Thyroid gland (tissue), 4 donors: ENCODE results near the gene SRPK3. TPM values are rescaled to one million over a fixed set of nuclear protein-coding genes. Genes with fewer than 3 reads are reported as not detected.

ENCODE experiments used
- DNase-seq, 2 donors: peaks; one replicate each; pipeline ENCODE4 v3.0.0-alpha.2; 2019
- H3K27ac ChIP-seq, 3 donors: fragments of 200-600 bp; sonication (generic); 1 replicate in 2 of 3; 2 replicates in 1 of 3; pipeline ENCODE4 v1.5.1; 2016 to 2019; ENCODE audit warnings: mild to moderate bottlenecking in 1 of 3, moderate library complexity in 1 of 3
- H3K27me3 ChIP-seq: fragments of 200-600 bp; sonication (generic); one replicate; pipeline ENCODE4 v1.5.1; 2019
- H3K36me3 ChIP-seq, 2 donors: fragments of 200-600 bp; sonication (generic); one replicate each; pipeline ENCODE4 v1.5.1; 2016 to 2019
- H3K4me1 ChIP-seq, 2 donors: fragments of 200-600 bp; sonication (generic); one replicate each; pipeline ENCODE4 v1.5.1; 2017 to 2019
- H3K4me3 ChIP-seq, 3 donors: fragments of 200-600 bp; sonication (generic); replicated peaks in 1 of 3; 1 replicate in 2 of 3; 2 replicates in 1 of 3; pipeline ENCODE4 v1.5.1; 2016; ENCODE audit warnings: mild to moderate bottlenecking in 1 of 3
- H3K9me3 ChIP-seq: fragments of 200-600 bp; sonication (generic); one replicate; pipeline ENCODE4 v1.5.1; 2017
- POLR2A ChIP-seq, 2 donors: fragments of 450-650 bp; IDR thresholded peaks; one replicate each; pipeline ENCODE4 v1.6.1; 2017; ENCODE audit warnings: antibody characterized with exemption in 2 of 2, mild to moderate bottlenecking in 2 of 2, moderate library complexity in 1 of 2
- WGBS, 2 donors: methylation state at CpG; one replicate each; pipeline ENCODE4 v1.1.5; 2017; 5-methylcytosine and 5-hydroxymethylcytosine counted together
- intact Hi-C: fragments of 100-400 bp; cut with DNase I; formaldehyde crosslinking; loops from one replicate; pipeline ENCODE4 v1.15.1; 2023
- total RNA-seq, 4 donors: library from RNA; depleted of rRNA; stranded (reverse); fragments of >200 nt; gene quantifications; one replicate each; pipeline ENCODE4 v1.2.3, GENCODE V29; 2016
- TF ChIP-seq, protein P1 (sequence below), 6 experiments: fragments of 200-600 bp in 3 of 6; fragments of 450-650 bp in 3 of 6; sonication (generic) in 3 of 6; IDR thresholded peaks; one replicate each; pipeline ENCODE4 v1.5.1; 2016 to 2019; ENCODE audit warnings: antibody characterized with exemption in 6 of 6, mild to moderate bottlenecking in 2 of 6, inconsistent platforms in 1 of 6, moderate library complexity in 1 of 6

The SRPK3 gene
- total RNA-seq, 4 donors from 2014 or later: 0.22 TPM; not detected in 3

DNA sequence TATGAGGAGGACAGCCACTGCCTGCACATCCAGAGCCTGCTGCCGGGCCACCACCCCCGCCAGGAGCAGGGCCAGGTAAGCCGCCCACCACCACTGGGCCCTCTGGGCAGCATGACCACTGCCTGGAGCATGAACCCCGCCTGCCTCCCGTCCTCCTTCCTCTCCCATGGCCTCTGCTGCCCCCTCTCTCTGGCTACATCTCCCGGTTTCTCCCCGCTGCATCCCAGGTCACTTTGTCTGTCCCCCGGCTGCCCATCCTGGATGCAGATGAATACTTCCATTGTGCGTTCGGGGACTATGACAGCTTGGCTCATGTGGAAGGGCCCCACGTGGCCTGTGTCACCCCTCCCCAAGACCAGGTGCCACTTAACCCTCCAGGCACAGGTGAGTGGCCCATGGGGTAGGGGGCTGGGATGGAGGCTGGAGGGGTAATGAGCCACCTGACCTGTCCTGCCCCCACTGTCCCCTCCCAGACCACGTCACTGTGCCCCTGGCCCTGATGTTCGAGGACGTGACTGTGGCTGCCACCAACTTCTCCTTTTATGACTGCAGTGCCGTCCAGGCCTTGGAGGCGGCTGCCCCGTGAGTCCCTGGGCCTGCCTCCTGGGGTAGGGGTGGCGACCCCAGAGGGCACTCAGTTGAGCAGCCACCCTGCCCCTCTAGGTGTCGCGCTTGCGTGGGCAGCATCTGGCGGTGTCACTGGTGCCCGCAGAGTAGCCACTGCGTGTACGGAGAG, 10.8 kb upstream of the SRPK3 start:
- DNase-seq: no peak
- Histone ChIP-seq H3K9me3 (no peaks in the 10 kb centered on the region), H3K4me1 (no peaks in the 10 kb centered on the region), H3K36me3 (no peaks in the 10 kb centered on the region), H3K27me3 (no peaks in the 10 kb centered on the region), H3K4me3 (no peak overlapping the region), H3K27ac (no peak overlapping the region)
- TF ChIP-seq POLR2A (IDR thresholded peaks at IDR 0.05): no peak
- TF ChIP-seq, protein P1, sequence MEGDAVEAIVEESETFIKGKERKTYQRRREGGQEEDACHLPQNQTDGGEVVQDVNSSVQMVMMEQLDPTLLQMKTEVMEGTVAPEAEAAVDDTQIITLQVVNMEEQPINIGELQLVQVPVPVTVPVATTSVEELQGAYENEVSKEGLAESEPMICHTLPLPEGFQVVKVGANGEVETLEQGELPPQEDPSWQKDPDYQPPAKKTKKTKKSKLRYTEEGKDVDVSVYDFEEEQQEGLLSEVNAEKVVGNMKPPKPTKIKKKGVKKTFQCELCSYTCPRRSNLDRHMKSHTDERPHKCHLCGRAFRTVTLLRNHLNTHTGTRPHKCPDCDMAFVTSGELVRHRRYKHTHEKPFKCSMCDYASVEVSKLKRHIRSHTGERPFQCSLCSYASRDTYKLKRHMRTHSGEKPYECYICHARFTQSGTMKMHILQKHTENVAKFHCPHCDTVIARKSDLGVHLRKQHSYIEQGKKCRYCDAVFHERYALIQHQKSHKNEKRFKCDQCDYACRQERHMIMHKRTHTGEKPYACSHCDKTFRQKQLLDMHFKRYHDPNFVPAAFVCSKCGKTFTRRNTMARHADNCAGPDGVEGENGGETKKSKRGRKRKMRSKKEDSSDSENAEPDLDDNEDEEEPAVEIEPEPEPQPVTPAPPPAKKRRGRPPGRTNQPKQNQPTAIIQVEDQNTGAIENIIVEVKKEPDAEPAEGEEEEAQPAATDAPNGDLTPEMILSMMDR (IDR thresholded peaks at IDR 0.05): no peak
- intact Hi-C loops: loop anchor here (5.0 kb wide), 1 partner anchor 182 kb away; no protein-coding TSS in a partner anchor
- WGBS, 2 donors: 88 to 92% methylated on average over 7 of the region's 25 CpGs

DNA sequence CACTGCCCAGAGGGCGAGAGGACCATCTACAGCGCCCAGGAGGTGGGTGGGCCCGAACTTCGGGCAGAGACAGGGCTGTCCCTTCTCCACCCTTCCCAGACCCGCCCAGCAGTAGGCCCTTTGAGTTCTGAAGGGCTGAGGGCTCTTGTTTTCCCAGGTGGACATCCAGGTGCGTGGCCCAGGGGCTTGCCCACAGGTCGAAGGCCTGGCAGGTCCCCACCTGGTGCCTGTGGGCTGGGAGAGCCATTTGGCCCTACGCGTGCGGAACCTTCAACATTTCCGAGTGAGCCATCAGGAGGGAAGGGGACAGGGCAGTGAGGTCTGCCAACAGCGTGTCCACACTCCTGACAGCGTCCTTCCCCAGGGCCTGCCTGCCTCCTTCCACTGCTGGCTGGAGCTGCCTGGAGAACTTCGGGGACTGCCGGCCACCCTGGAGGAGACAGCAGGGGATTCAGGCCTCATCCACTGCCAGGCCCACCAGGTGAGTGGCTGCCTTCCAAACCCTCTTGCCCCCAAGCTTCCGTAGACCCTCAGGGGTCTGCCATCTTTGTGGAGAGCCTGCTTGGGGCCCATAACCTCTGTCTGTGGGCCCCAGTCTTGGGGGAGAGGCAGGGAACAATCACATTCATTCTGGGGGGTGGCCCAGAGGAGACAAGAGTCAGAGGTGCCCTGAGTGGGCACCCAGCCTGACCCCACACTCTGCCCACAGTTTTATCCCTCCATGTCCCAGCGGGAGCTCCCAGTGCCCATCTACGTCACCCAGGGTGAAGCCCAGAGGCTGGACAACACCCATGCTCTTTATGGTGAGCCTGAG, 10.0 kb upstream of the SRPK3 start:
- Histone ChIP-seq H3K36me3 (no peaks in the 10 kb centered on the region), H3K27ac (no peak overlapping the region), H3K4me1 (no peaks in the 10 kb centered on the region), H3K27me3 (no peaks in the 10 kb centered on the region), H3K4me3 (no peak overlapping the region), H3K9me3 (no peaks in the 10 kb centered on the region)
- no peak for TF ChIP-seq POLR2A (IDR thresholded peaks at IDR 0.05)
- TF ChIP-seq, protein P1 (IDR thresholded peaks at IDR 0.05): no peak
- no peak for DNase-seq
- intact Hi-C loops: no loop called here
- WGBS, 2 donors: 94% methylated on average over 7 of the region's 18 CpGs; no CpG with 5 or more reads in 1 of the 2 donors

GRCh38 chrX:153771415-153772315, 9.2 kb upstream of the SRPK3 start:
- Histone ChIP-seq H3K4me3 (no peak overlapping the region), H3K9me3 (no peaks in the 10 kb centered on the region), H3K27ac (no peak overlapping the region), H3K27me3 (no peaks in the 10 kb centered on the region), H3K4me1 (no peaks in the 10 kb centered on the region), H3K36me3 (no peaks in the 10 kb centered on the region)
- intact Hi-C loops: no loop called here
- 100% methylated on average over 4 of the region's 37 CpGs; no CpG with 5 or more reads in 1 of the 2 donors for WGBS, 2 donors
- DNase-seq: no peak
- TF ChIP-seq, protein P1 (IDR thresholded peaks at IDR 0.05): no peak
- no peak for TF ChIP-seq POLR2A (IDR thresholded peaks at IDR 0.05)

DNA sequence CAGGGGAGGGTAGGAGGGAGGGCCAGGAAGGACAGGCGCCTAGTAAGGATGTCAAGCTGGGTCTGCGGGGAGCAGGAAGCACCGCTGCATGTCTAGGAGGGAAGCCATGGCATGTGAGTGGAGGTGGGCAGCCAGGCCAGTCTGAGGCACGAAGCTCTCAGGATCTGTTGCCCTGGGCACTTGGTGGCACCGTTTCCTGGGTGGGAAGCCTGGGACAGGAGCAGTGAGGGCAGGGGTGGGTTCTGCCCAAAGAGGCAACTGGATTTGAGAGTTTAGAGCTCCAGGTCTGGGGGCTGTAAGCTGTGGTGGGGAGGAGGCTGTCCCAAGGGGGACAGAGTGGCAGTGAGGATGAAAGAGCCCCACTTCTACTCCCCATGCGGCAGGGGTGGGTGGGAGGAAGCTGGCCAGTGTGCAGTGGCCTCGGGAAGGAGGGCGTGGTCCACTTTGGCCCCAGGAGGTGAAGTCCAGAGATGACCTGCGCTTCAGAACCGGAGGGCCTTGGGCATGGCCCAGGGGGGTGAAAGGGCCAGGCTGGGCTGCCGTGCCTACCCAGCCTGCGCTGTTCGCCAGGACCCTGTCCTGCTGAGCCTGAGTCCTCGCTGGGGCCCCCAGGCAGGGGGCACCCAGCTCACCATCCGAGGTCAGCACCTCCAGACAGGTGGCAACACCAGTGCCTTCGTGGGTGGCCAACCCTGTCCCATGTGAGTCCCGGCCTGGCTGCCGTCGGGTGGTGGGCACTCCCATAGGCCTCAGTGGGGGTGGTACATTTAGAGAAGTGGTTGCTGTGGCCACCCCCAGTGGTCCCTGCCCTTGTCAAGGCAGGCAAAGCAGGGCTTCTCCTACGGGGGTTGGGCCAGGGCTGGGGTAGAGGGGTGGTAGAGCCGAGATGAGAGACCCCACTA, 8.3 kb upstream of the SRPK3 start:
- WGBS, 2 donors: 79 to 87% methylated on average over 7 of the region's 21 CpGs

More for the DNA sequence above, 8.3 kb upstream of the SRPK3 start:
- Histone ChIP-seq H3K27ac (no peak overlapping the region), H3K4me1 (no peaks in the 10 kb centered on the region), H3K36me3 (no peaks in the 10 kb centered on the region), H3K9me3 (no peaks in the 10 kb centered on the region), H3K27me3 (no peaks in the 10 kb centered on the region), H3K4me3 (no peak overlapping the region)
- intact Hi-C loops: no loop called here
- no peak for TF ChIP-seq POLR2A (IDR thresholded peaks at IDR 0.05)
- TF ChIP-seq, protein P1 (IDR thresholded peaks at IDR 0.05): no peak
- no peak for DNase-seq
